ENCODE results near the gene FAM184A.

FAM184A gene

GRCh38 chr6:119040229-119040628 is 38.2 kb downstream of the FAM184A start:
- Histone ChIP-seq H3K36me3 (no peaks in the 10 kb centered on the region), H3K4me3 (ENCODE audit: low read depth, low read length) (no peak overlapping the region), H3K4me1 (no peaks in the 10 kb centered on the region), H3K9me3 (no peaks in the 10 kb centered on the region), H3K27me3 (no peaks in the 10 kb centered on the region)
- no peak for DNase-seq
- TF ChIP-seq, protein P1, sequence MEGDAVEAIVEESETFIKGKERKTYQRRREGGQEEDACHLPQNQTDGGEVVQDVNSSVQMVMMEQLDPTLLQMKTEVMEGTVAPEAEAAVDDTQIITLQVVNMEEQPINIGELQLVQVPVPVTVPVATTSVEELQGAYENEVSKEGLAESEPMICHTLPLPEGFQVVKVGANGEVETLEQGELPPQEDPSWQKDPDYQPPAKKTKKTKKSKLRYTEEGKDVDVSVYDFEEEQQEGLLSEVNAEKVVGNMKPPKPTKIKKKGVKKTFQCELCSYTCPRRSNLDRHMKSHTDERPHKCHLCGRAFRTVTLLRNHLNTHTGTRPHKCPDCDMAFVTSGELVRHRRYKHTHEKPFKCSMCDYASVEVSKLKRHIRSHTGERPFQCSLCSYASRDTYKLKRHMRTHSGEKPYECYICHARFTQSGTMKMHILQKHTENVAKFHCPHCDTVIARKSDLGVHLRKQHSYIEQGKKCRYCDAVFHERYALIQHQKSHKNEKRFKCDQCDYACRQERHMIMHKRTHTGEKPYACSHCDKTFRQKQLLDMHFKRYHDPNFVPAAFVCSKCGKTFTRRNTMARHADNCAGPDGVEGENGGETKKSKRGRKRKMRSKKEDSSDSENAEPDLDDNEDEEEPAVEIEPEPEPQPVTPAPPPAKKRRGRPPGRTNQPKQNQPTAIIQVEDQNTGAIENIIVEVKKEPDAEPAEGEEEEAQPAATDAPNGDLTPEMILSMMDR (IDR thresholded peaks at IDR 0.05; ENCODE audit: low read depth, low read length) = no peak

- Histone ChIP-seq H3K27me3 (no peaks in the 10 kb centered on the region), H3K36me3 (no peaks in the 10 kb centered on the region), H3K4me1 (no peaks in the 10 kb centered on the region), H3K9me3 (no peaks in the 10 kb centered on the region), H3K4me3 (ENCODE audit: low read depth, low read length) (no peak overlapping the region)
- no peak for DNase-seq
- TF ChIP-seq, protein P1 (IDR thresholded peaks at IDR 0.05; ENCODE audit: low read depth, low read length) = no peak
Observed at GRCh38 chr6:119037941-119038623, 40.4 kb downstream of the FAM184A start.

DNA sequence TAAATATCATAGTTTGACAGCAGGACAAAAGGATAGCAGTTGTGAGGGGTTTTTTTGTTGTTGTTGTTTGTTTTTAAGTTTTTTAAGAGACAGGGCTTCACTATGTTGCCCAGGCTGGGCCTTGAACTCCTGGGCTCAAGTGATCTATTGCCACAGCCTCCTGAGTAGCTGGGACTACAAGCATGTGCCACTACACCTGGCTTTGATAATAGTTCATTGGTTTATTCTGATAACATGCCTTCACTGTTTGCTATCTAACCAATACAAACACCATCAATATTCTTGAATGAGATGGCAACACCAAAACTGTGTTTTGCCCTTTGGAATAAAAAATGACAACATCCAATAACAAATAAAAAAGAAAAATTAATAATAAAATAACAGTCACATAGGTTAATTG is 41.2 kb downstream of the FAM184A start:
- Histone ChIP-seq H3K36me3 (no peaks in the 10 kb centered on the region), H3K4me1 (no peaks in the 10 kb centered on the region), H3K27me3 (no peaks in the 10 kb centered on the region), H3K9me3 (no peaks in the 10 kb centered on the region), H3K4me3 (ENCODE audit: low read depth, low read length) (no peak overlapping the region)
- no peak for DNase-seq
- TF ChIP-seq, protein P1 (IDR thresholded peaks at IDR 0.05; ENCODE audit: low read depth, low read length) = no peak

GRCh38 chr6:119036081-119036480 is 42.4 kb downstream of the FAM184A start:
- DNase-seq = no peak
- Histone ChIP-seq H3K4me3 (ENCODE audit: low read depth, low read length) (no peak overlapping the region), H3K9me3 (no peaks in the 10 kb centered on the region), H3K36me3 (no peaks in the 10 kb centered on the region), H3K4me1 (no peaks in the 10 kb centered on the region), H3K27me3 (no peaks in the 10 kb centered on the region)
- TF ChIP-seq, protein P1 (IDR thresholded peaks at IDR 0.05; ENCODE audit: low read depth, low read length) = no peak

DNA sequence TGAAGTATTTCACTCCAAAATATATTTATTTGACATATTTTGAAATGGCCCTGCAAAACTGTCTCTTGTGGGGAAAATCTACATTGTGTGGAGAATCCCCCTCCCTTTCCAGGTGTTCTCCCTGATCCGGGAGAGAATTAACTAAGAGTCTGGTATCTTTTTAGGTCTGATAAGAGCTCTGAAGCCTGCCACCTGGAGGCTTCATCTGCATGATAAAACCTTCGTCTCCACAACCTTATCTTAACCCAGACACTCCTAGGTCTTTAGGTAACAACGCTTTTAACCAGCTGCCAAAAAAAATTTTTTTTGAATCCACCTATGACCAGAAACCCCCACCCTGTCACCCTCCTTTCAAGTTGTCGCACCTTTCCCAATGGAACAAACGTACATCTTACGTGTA is 43.0 kb downstream of the FAM184A start:
- DNase-seq = no peak
- TF ChIP-seq, protein P1 (IDR thresholded peaks at IDR 0.05; ENCODE audit: low read depth, low read length) = no peak
- Histone ChIP-seq H3K27me3 (no peaks in the 10 kb centered on the region), H3K4me3 (ENCODE audit: low read depth, low read length) (no peak overlapping the region), H3K9me3 (no peaks in the 10 kb centered on the region), H3K36me3 (no peaks in the 10 kb centered on the region), H3K4me1 (no peaks in the 10 kb centered on the region)

DNA sequence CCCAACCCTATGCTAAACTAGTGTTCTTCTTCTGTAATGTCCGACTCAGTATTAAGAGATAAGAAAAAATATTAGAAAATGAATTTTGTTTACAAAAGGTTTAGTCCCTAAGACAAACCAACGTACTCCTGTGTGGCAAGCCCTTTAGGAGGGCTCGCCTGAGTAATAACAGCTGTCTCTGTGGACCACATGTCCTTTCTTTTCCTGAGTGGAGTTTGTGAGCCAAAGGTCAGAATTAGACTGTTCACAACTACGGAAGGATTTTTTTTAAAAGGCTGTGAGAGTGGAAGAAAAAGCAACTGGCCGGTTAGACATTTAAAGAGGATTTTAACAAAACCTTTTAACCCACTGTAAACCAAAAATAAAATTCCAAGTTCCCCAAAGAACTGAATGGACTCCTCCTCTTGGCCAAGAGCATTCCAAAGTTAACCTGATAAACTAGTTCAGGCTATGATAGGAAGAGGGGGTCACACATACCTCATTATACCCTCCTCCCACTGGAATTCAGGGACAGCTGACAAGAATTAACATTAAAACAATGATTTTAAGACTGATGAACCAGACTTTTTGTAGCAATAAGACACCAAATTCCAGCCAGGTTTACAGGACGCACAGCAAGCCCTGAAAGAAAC is 43.5 kb downstream of the FAM184A start:
- Histone ChIP-seq H3K4me3 (ENCODE audit: low read depth, low read length) (no peak overlapping the region), H3K27me3 (no peaks in the 10 kb centered on the region), H3K36me3 (no peaks in the 10 kb centered on the region), H3K9me3 (no peaks in the 10 kb centered on the region), H3K4me1 (no peaks in the 10 kb centered on the region)
- TF ChIP-seq, protein P1 (IDR thresholded peaks at IDR 0.05; ENCODE audit: low read depth, low read length) = no peak
- no peak for DNase-seq

Data from BE2C (cell line).